ENCODE data around the gene TEX101.
"Not testable (repeated sequence)": the region's sequence is repeated elsewhere in the genome, so short reads cannot be mapped to it uniquely, and the experiment has no call there.

Gene TEX101

DNA sequence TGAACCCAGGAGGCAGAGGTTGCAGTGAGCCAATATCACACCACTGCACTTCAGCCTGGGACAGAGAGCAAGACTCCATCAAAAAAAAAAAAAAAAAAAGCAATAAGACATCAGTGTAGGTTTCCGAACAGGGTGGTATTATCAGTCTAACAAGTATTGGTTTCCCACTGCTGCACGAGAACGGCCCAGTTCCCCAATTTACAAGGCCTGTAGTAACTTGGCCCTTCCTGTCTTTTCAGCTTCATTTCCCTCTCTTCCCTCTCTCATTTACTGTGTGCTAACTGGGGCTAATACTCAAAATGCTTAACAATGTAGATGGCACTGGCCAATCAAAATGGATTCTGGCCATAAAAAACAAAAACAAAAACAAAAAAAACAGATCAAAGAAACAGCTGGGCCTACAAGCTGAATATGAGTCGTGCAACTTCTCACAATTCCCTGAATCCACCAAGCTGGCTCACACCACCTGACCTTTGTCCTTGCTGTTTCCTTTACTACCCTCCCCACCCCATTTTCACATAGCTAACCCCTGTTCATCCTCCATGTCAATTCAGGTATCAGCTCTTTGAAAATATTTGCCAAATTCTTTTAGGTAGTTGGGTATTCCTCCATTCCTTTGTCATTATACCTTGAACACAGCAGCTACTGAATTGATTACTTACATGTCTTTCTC is 2.4 kb downstream of the TEX101 start:
- DNase-seq (ENCODE audit: low spot score) (no peak), FAIRE-seq (no peak)

DNA sequence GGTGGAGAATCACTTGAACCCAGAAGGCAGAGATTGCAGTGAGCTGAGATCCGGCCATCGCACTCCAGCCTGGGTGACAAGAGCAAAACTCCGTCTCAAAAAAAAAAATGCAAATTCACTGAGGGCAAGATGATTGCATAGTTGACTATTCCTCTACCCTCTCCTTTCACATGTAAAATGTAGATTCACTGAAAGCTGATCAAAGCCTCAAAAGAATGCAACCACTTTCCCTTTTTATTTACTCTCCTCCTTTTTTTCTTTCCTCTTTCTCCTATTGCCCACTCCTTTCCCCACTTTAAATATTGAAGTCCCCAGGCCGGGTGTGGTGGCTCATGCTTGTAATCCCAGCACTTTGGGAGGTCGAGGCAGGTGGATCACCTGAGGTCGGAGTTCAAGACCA is 6.3 kb downstream of the TEX101 start:
- FAIRE-seq (no peak), DNase-seq (ENCODE audit: low spot score) (no peak)

DNA sequence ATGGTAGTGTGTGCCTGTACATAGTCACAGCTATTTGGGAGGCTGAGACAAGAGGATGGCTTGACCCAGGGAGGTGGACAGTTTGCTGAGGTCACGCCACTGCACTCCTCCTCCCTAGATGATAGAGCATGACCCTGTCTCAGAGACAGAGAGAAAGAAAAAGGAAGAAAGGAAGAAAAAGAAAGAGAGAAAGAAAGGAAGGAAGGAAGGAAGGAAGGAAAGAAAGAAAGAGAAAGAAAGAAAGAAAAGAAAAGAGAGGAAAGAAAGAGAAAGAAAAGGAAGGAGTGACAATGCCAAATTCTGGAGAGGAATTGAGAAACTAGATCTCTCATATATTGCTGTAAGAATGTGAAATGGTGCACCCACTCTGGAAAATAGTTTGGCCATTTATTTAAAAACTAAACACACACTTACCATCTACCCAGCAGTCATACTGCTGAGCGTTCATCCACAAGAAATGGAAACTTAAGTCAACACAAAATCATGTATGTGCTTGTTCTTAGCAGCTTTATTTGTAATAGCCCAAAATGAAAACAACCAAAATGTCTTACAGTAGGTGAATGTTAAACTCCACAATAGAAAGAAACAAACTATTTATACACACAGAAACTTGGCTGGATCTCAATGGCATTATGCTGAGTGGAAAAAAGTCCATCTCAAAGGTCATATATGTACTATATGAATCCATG is 7.5 kb downstream of the TEX101 start:
- FAIRE-seq (no peak), DNase-seq (ENCODE audit: low spot score) (no peak)

DNA sequence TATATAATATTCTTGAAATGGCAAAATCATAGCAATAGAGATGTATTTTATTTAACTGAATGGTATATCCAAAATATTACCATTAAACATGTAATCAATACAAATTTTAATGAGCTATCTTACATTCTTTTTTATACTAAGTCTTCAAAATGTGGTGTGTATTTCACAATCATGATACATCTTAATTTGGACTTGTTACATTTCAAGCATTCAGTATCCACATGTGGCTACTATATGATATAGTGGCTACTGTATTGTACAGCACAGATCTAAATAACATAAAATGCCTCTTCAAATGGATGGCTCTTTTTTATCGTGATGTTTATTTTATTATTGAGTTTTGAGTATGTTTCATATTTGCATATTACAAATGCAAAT is 8.0 kb downstream of the TEX101 start:
- FAIRE-seq (no peak), DNase-seq (ENCODE audit: low spot score) (no peak)

GRCh38 chr19:43423779-43424178 is 9.1 kb downstream of the TEX101 start:
- DNase-seq (ENCODE audit: low spot score) (no peak), FAIRE-seq (no peak)

- peak; percentile 33 for DNase-seq (ENCODE audit: low spot score)
- no peak for FAIRE-seq
Observed at GRCh38 chr19:43425567-43426392, 11.1 kb downstream of the TEX101 start.

DNA sequence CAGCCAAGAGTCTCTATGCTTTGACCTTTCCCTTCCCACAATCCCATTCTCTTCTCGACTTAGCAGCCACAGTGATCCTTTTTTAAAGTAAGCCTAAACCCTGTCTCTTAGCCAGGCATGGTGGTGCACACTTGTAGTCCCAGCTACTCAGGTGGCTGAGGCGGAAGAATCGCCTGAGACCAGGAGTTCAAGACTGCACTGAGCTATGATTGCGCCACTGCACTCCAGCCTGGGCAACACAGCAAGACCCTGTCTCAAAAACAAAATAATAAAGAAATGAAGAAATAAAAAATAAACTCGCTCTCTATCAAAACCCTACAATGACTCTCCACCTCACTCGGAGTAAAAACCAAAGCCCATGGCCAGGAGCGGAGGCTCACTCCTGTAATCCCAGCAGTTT is 14.7 kb downstream of the TEX101 start:
- no peak for FAIRE-seq
- DNase-seq (ENCODE audit: low spot score) = no peak

GRCh38 chr19:43430142-43430710 is 15.5 kb downstream of the TEX101 start:
- FAIRE-seq (no peak), DNase-seq (ENCODE audit: low spot score) (no peak)

GRCh38 chr19:43430976-43431375 is 16.3 kb downstream of the TEX101 start:
- FAIRE-seq (no peak), DNase-seq (ENCODE audit: low spot score) (no peak)

GRCh38 chr19:43433358-43433673 is 18.6 kb downstream of the TEX101 start:
- no peak for FAIRE-seq
- DNase-seq (ENCODE audit: low spot score) = no peak

DNA sequence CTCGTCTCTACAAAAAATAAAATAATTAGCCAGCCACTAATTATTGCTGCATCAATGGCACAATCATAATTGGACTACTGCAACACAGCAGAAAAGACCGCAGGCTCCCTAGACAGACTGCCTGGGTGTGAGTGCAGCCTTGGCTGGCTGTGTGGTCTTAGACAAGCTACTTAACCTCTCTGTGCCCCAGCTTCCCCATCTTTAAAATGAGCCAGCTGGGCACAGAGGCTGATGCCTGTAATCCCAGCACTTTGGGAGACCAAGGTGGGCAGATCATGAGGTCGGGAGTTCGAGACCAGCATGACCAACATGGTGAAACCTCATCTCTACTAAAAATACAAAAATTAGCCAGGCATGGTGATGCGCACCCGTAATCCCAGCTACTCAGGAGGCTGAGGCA is 19.0 kb downstream of the TEX101 start:
- FAIRE-seq = no peak

DNA sequence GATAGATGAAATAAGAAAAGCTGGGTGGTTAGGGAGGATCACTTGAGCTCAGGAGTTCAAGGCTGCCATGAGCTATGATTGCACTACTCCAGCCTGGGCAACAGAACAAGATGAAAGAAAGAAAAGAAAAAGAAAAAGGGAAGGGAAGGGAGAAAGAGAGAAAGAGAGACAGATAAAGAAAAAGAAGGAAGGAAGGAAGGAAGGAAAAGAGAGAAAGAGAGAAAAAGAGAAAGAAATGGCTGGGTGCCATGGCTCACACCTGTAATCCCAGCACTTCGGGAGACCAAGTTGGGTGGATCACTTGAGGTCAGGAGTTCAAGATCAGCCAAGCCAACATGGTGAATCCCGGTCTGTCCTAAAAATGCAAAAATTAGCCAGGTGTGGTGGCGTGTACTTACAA is 21.1 kb downstream of the TEX101 start:
- FAIRE-seq = no peak
- no peak for DNase-seq (ENCODE audit: low spot score)

More for the DNA sequence above, 19.0 kb downstream of the TEX101 start:
- no peak for DNase-seq (ENCODE audit: low spot score)

- FAIRE-seq = not testable (repeated sequence)
Observed at GRCh38 chr19:43437284-43437683, 22.6 kb downstream of the TEX101 start.

GRCh38 chr19:43437712-43438111 is 23.0 kb downstream of the TEX101 start:
- FAIRE-seq (no peak), DNase-seq (ENCODE audit: low spot score) (no peak)

More at GRCh38 chr19:43437284-43437683, 22.6 kb downstream of the TEX101 start:
- not testable (repeated sequence) for DNase-seq (ENCODE audit: low spot score)

DNA sequence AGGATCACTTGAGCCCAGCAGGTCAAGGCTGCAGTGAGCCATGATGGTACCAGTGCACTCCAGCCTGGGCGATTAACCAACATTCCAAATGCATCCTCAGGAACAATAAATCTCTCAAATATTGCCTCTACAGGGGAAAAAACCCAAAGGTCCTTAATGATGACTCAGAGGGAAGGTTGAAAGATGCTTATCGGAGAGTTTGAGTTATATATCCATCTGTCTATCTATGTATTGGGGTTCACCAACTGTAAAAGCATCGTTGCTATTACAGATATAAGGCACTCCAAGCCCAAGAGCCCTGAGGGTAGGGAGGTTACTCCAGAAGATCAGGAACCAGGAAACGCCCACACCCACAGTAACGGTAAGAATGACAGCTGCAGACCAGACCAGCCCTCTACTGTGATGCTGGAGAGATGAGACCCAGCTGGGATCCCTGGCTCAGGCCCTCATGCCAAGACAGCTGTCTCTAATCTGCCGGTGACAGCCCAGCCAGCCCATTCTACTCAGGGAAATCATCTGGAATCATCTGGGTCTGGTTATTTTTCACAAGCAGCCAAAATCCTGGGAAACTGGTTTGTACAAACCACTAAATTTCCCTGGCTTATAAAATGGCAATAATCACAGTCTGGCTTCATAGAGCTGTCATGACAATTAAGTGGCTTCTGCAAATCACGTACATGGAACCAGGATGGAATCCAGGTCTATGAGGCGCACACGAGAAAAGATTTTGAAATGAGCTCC is 23.8 kb downstream of the TEX101 start:
- FAIRE-seq = no peak
- DNase-seq (ENCODE audit: low spot score) = no peak

DNA sequence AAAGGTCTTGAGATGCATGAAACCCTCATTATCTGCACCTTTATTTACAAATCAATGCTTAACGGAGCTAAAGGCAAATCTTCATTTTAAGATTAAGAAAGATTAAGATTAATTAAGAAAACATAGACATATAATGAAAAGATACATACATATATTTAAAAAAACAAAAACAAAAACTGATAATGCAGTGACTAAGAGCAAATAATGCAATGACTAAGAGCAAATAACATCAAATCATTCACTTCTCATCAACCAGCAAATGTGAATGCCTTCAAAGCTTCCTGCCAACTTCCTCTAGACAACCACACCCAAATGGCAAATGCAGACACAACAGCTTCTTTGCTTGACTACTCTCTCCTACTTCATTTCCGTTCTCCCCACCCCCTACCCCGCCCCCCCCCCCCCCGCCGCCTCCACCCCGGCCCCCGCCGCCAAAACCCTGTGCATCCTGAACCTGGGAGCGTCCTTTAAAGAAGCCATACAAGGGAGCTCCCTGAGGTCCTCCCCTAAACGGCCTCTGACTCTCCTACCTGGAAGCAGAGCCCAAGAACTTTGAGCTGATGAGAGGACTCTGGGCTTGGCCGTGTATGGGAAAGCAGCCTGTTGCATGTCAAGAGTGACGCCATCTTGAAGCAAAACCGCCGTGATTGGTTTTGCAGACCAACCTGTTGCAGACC is 24.5 kb downstream of the TEX101 start:
- no peak for FAIRE-seq
- peak; percentile 40 for DNase-seq (ENCODE audit: low spot score)

DNA sequence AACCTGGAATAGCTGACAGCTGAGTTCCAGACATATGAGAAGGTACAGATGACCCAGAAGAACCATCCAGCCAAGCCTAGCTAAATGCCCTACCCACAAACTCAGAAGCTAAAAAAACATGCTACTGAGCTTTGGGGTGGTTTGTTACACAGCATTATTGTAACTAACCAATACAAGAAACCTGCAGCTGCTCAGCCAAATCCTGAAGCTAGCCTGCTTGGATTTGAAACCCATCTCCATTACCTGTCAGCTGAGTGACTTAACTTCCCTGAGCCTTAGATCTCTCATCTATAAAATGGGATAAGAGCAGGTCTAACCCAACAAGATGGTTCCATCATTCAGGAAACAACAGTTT is 25.0 kb downstream of the TEX101 start:
- FAIRE-seq (no peak), DNase-seq (ENCODE audit: low spot score) (no peak)

GRCh38 chr19:43441716-43442115 is 27.0 kb downstream of the TEX101 start:
- FAIRE-seq = no peak
- no peak for DNase-seq (ENCODE audit: low spot score)

DNA sequence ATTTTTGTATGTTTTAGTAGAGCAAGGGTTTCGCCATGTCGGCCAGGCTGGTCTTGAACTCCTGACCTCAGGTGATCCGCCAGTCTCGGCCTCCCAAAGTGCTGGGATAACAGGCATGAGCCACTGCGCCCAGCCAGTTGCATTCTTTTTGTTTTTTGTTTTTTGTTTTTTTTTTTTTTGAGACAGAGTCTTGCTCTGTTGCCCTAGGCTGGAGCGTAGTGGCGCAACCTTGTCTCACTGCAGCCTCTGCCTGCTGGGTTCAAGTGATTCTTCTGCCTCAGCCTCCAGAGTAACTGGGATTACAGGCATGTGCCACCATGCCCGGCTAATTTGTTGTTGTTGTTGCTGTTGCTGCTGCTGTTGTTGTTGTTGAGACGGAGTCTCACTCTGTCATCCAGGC is 29.4 kb downstream of the TEX101 start:
- FAIRE-seq; DNase-seq (ENCODE audit: low spot score): not testable (repeated sequence)

GRCh38 chr19:43444531-43445287 is 30.0 kb downstream of the TEX101 start:
- DNase-seq (ENCODE audit: low spot score) (no peak), FAIRE-seq (no peak)
